Astrocyte of the spinal cord (primary cell): Measurements from ENCODE around the gene FUT8.

Experiments
- DNase-seq: peaks from one replicate; pipeline ENCODE4 v3.0.0; 2011; ENCODE audit warnings: low read depth, low spot score
- H3K4me3 ChIP-seq: 2 replicates; pipeline ENCODE4 v1.5.1; 2011; ENCODE audit warnings: low read depth, mild to moderate bottlenecking, low read length, moderate library complexity
- in situ Hi-C: cut with HindIII; loops from 2 replicates; pipeline ENCODE4 v1.10.0; 2017; ENCODE audit warnings: low sequenced_read_pairs
- TF ChIP-seq, protein P1 (sequence below): IDR thresholded peaks from 2 replicates; pipeline ENCODE4 v1.5.1; 2012; ENCODE audit warnings: low read depth, mild to moderate bottlenecking, low read length, inconsistent platforms

FUT8 gene

GRCh38 chr14:65599375-65599774 is 186.8 kb downstream of the FUT8 start:
- DNase-seq = no peak

DNA sequence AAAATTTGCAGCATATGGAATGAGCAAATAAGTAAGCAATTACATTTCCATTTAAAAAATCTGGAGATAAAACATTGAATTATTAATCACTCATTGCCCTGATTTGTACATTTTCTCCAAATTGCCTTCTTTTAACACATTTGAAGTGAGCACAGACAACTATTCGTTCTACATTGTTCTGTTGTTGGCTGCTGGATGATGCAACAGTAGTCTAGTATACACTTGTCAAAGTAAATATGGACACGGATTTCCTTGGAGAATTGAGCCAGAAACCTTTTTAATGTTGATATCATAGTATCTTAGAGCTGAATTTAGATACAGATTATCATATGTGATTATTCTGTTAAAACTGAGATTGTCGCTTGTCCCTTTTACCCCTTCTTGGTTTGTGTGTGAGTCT is 188.2 kb downstream of the FUT8 start:
- DNase-seq = no peak
- TF ChIP-seq, protein P1, sequence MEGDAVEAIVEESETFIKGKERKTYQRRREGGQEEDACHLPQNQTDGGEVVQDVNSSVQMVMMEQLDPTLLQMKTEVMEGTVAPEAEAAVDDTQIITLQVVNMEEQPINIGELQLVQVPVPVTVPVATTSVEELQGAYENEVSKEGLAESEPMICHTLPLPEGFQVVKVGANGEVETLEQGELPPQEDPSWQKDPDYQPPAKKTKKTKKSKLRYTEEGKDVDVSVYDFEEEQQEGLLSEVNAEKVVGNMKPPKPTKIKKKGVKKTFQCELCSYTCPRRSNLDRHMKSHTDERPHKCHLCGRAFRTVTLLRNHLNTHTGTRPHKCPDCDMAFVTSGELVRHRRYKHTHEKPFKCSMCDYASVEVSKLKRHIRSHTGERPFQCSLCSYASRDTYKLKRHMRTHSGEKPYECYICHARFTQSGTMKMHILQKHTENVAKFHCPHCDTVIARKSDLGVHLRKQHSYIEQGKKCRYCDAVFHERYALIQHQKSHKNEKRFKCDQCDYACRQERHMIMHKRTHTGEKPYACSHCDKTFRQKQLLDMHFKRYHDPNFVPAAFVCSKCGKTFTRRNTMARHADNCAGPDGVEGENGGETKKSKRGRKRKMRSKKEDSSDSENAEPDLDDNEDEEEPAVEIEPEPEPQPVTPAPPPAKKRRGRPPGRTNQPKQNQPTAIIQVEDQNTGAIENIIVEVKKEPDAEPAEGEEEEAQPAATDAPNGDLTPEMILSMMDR = no peak
- in situ Hi-C loops = no loop called here
- no peak overlapping the region for H3K4me3 ChIP-seq

More at GRCh38 chr14:65599375-65599774, 186.8 kb downstream of the FUT8 start:
- no peak overlapping the region for H3K4me3 ChIP-seq
- TF ChIP-seq, protein P1 = no peak
- in situ Hi-C loops = no loop called here

- no peak overlapping the region for H3K4me3 ChIP-seq
- DNase-seq = no peak
- in situ Hi-C loops = no loop called here
- TF ChIP-seq, protein P1 = no peak
These were observed 192.0 kb downstream of the FUT8 start for GRCh38 chr14:65604535-65604934.

DNA sequence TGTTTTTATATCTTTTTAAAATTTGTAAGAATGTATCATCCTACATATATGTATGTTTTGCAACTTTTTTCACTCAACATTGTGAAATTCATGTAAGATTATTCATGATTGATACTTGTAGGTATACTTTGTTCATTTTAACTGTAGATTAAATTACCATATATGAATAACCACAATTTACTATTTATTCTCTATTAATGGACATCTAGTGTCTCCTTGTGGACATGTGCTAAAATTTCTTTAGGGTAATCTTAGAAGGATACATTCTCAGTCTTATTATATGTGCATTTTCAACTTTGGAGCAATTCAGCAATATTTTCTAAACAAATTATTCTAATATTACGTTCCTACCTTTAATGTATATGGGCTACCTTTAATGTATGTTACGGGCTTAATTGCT is 192.4 kb downstream of the FUT8 start:
- in situ Hi-C loops = no loop called here
- peak; percentile 18 for DNase-seq
- H3K4me3 ChIP-seq = no peak overlapping the region
- TF ChIP-seq, protein P1 = peak; percentile 17

- in situ Hi-C loops = no loop called here
- no peak for DNase-seq
These were observed 193.9 kb downstream of the FUT8 start for GRCh38 chr14:65606460-65606859.

DNA sequence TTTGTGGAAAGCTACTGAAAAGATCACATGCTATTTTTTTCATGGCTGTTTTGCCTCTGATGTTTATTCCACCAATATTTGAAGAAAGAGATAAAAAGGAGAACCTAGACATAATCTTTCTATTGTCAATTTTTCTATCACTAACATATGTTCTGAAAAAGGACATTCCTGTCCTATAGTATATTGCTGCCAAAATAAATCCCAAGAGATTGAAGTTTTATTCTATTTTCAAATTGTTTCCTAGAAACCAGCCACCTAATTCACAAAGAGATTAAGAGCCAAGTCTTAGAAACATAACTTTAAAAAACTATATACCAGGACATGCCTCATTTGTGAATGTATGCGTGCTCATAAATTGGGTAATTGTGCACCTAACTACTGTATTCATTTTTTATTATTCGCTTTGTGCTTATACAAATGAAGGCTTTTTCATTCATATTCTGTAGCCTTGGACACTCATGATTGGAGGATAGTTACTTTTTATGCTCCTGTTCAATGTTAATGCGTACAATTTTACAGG is 200.7 kb downstream of the FUT8 start:
- no peak overlapping the region for H3K4me3 ChIP-seq
- TF ChIP-seq, protein P1 = no peak
- in situ Hi-C loops = no loop called here
- no peak for DNase-seq

More at GRCh38 chr14:65606460-65606859, 193.9 kb downstream of the FUT8 start:
- TF ChIP-seq, protein P1 = no peak
- H3K4me3 ChIP-seq = no peak overlapping the region
